PC-9 (cell line): ENCODE data around the gene TEN1. TPM values are rescaled to one million over a fixed set of nuclear protein-coding genes. Genes with fewer than 3 reads are reported as not detected.
"Not testable (repeated sequence)": the region's sequence is repeated elsewhere in the genome, so short reads cannot be mapped to it uniquely, and the experiment has no call there.

ENCODE experiments used
- BruUV-seq: library from RNA; stranded (reverse); fragments of 400-500 nt; replicated peaks from 2 replicates; lab custom pipeline; 2021; lab: Mats Ljungman, UMichigan
- CTCF ChIA-PET: fragments of 300-600 bp; sonication (Branson Sonifier 250); formaldehyde crosslinking; loops from one replicate; lab custom pipeline; 2022; ENCODE audit warnings: antibody characterized with exemption; lab: Charles Lee
- POLR2A ChIA-PET: fragments of 300-600 bp; sonication (Branson Sonifier 250); formaldehyde crosslinking; loops from one replicate; lab custom pipeline; 2022; ENCODE audit warnings: antibody characterized with exemption; ENCODE audit not compliant: unreplicated experiment; lab: Charles Lee
- DNase-seq, 2 experiments: peaks; one replicate each; pipeline versions ENCODE4 v3.0.0 to v3.0.0-alpha.2; 2015 to 2022; ENCODE audit warnings: mixed read lengths in 1 of 2
- H2AFZ ChIP-seq: fragments of 200-600 bp; sonication (generic); 2 replicates; pipeline ENCODE4 v1.8.1; 2017; ENCODE audit warnings: antibody characterized with exemption
- H3F3A ChIP-seq: fragments of 200-600 bp; sonication (generic); 2 replicates; pipeline ENCODE4 v1.8.1; 2017; ENCODE audit warnings: antibody characterized with exemption, mild to moderate bottlenecking, low read depth; ENCODE audit not compliant: insufficient read depth
- H3K27ac ChIP-seq: fragments of 200-600 bp; sonication (generic); 2 replicates; pipeline ENCODE4 v1.6.1; 2016; ENCODE audit warnings: mixed run types
- H3K27me3 ChIP-seq: fragments of 200-600 bp; sonication (generic); 2 replicates; pipeline ENCODE4 v1.6.1; 2016; ENCODE audit warnings: low read depth, mixed run types; ENCODE audit not compliant: insufficient read depth
- H3K36me3 ChIP-seq: fragments of 200-600 bp; sonication (generic); 2 replicates; pipeline ENCODE4 v1.6.1; 2016; ENCODE audit warnings: low read depth, mixed run types
- H3K4me1 ChIP-seq: fragments of 200-600 bp; sonication (generic); replicated peaks from 2 replicates; pipeline ENCODE4 v1.6.1; 2016; ENCODE audit warnings: mixed run types; ENCODE audit not compliant: insufficient read depth
- H3K4me2 ChIP-seq: fragments of 200-600 bp; sonication (generic); 2 replicates; pipeline ENCODE4 v1.6.1; 2017; ENCODE audit warnings: mixed run types
- H3K4me3 ChIP-seq: fragments of 200-600 bp; sonication (generic); 2 replicates; pipeline ENCODE4 v1.6.1; 2016; ENCODE audit warnings: mixed run types
- H3K79me2 ChIP-seq: fragments of 200-600 bp; sonication (generic); 2 replicates; pipeline ENCODE4 v1.6.1; 2017; ENCODE audit warnings: low read depth, mixed run types
- H3K9me2 ChIP-seq: fragments of 200-600 bp; sonication (generic); 2 replicates; pipeline ENCODE4 v1.8.1; 2017; ENCODE audit warnings: mild to moderate bottlenecking; ENCODE audit not compliant: insufficient read depth
- H3K9me3 ChIP-seq: fragments of 200-600 bp; sonication (generic); 2 replicates; pipeline ENCODE4 v1.8.1; 2016; ENCODE audit warnings: low read depth; ENCODE audit not compliant: insufficient read depth
- H4K20me1 ChIP-seq: fragments of 200-600 bp; sonication (generic); 2 replicates; pipeline ENCODE4 v1.8.1; 2017; ENCODE audit not compliant: insufficient read depth
- EZH2 ChIP-seq: fragments of 200-600 bp; sonication (generic); IDR thresholded peaks from 2 replicates; pipeline ENCODE4 v1.8.0; 2017; ENCODE audit warnings: antibody characterized with exemption, low read depth
- intact Hi-C: fragments of 100-400 bp; cut with micrococcal nuclease; formaldehyde crosslinking; loops from one replicate; pipeline ENCODE4 v1.10.0; 2022; ENCODE audit not compliant: unreplicated experiment
- total RNA-seq: library from RNA; stranded (reverse); gene quantifications from 2 replicates; pipeline ENCODE4 v1.2.3, GENCODE V29; 2021
- TF ChIP-seq, protein P1 (sequence below): fragments of 200-600 bp; sonication (generic); conservative IDR thresholded peaks from 2 replicates; pipeline ENCODE4 v1.6.1; 2017; ENCODE audit warnings: mixed run types, antibody characterized with exemption, mild to moderate bottlenecking, moderate library complexity

TEN1 gene
- total RNA-seq, 1 experiment from 2014 or later, result 22.7 TPM

DNA sequence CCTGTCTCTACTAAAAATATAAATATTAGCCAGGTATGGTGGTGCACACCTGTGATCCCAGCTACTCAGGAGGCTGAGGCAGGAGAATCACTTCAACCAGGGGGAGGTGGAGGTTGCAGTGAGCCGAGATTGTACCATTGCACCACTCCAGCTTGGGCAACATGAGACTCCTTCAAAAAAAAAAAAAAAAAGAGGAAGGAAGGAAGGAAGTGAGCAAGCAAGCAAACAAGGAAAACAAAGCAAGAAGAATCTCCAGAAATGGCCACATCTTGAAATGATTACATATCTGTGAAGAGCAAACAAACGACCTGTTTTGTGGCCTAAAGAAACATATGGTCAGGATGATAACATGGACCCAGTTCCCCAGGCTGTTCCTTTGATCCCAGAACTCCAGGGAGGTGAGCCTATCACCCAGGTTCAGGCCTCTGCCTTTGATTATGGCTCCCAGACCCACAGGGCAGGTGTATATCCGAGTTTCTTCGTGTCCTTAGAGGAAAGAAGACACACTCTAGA, 9.0 kb upstream of the TEN1 start:
- no peak overlapping the region for H2AFZ ChIP-seq
- H3K9me2 ChIP-seq, result no peaks in the 10 kb centered on the region
- intact Hi-C loops, result no loop called here
- 0 out of 2 replicates have a peak, but pooled peaks cover 4% of the 10 kb centered on the region for H3K36me3 ChIP-seq
- peaks cover 10% of the 10 kb centered on the region for H3K4me1 ChIP-seq
- ChIA-PET POLR2A (interaction anchor here (0.7 kb wide), 1 partner anchor 29 kb away, joined by 6 read pairs; no protein-coding TSS in a partner anchor), CTCF (interaction anchor here (0.7 kb wide), 1 partner anchor 11 kb away, joined by 3 read pairs; no protein-coding TSS in a partner anchor)
- H3K4me3 ChIP-seq, result no peak overlapping the region
- H3K27ac ChIP-seq, result peak overlapping the region; percentile 56
- peak in 1 of 2 experiments; percentile 51 for DNase-seq
- no TSS peak for BruUV-seq
- H3K4me2 ChIP-seq, result peak overlapping the region; percentile 26; the same call in 1 of the 2 replicates
- TF ChIP-seq EZH2, result no peak
- TF ChIP-seq, protein P1, sequence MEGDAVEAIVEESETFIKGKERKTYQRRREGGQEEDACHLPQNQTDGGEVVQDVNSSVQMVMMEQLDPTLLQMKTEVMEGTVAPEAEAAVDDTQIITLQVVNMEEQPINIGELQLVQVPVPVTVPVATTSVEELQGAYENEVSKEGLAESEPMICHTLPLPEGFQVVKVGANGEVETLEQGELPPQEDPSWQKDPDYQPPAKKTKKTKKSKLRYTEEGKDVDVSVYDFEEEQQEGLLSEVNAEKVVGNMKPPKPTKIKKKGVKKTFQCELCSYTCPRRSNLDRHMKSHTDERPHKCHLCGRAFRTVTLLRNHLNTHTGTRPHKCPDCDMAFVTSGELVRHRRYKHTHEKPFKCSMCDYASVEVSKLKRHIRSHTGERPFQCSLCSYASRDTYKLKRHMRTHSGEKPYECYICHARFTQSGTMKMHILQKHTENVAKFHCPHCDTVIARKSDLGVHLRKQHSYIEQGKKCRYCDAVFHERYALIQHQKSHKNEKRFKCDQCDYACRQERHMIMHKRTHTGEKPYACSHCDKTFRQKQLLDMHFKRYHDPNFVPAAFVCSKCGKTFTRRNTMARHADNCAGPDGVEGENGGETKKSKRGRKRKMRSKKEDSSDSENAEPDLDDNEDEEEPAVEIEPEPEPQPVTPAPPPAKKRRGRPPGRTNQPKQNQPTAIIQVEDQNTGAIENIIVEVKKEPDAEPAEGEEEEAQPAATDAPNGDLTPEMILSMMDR, result no peak
- H3K9me3 ChIP-seq, result no peaks in the 10 kb centered on the region
- H3K27me3 ChIP-seq, result no peaks in the 10 kb centered on the region
- H3K79me2 ChIP-seq, result peaks cover 13% of the 10 kb centered on the region
- H3F3A ChIP-seq, result peaks cover 19% of the 10 kb centered on the region
- no peaks in the 10 kb centered on the region for H4K20me1 ChIP-seq

DNA sequence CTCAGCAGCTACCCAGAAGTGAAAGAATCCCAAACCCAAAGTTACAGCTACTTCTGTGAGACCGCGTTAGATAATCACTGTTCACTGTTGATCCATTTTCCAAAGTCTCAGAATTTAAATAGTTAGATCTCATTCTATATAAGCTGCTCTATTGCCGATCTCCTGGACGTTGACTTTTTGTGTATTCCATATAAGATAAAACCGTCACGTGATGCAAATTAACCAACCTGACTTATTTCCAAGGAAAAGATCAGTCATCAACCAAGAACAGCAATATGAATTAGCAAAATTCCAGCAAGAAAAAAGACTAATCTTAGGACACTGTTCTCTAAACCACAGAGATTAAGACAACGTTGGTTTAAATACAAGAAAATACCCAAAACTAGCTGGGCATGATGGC, 8.4 kb upstream of the TEN1 start:
- peaks cover 12% of the 10 kb centered on the region for H3K4me1 ChIP-seq
- TF ChIP-seq EZH2, result no peak
- TF ChIP-seq, protein P1, result no peak
- 0 out of 2 replicates have a peak, but pooled peaks cover 6% of the 10 kb centered on the region for H3K36me3 ChIP-seq
- no peak overlapping the region for H2AFZ ChIP-seq
- H3K27me3 ChIP-seq, result no peaks in the 10 kb centered on the region
- intact Hi-C loops, result no loop called here
- POLR2A ChIA-PET, result interaction anchor here (0.7 kb wide), 1 partner anchor 29 kb away, joined by 6 read pairs; no protein-coding TSS in a partner anchor
- peaks cover 19% of the 10 kb centered on the region for H3F3A ChIP-seq
- H4K20me1 ChIP-seq, result no peaks in the 10 kb centered on the region
- no peak for DNase-seq
- H3K9me3 ChIP-seq, result no peaks in the 10 kb centered on the region
- no TSS peak for BruUV-seq
- H3K9me2 ChIP-seq, result no peaks in the 10 kb centered on the region
- H3K27ac ChIP-seq, result peak overlapping the region; percentile 56
- H3K4me2 ChIP-seq, result peak overlapping the region; percentile 26; the same call in 1 of the 2 replicates
- H3K79me2 ChIP-seq, result peaks cover 19% of the 10 kb centered on the region
- CTCF ChIA-PET, result no interaction called here
- H3K4me3 ChIP-seq, result no peak overlapping the region

DNA sequence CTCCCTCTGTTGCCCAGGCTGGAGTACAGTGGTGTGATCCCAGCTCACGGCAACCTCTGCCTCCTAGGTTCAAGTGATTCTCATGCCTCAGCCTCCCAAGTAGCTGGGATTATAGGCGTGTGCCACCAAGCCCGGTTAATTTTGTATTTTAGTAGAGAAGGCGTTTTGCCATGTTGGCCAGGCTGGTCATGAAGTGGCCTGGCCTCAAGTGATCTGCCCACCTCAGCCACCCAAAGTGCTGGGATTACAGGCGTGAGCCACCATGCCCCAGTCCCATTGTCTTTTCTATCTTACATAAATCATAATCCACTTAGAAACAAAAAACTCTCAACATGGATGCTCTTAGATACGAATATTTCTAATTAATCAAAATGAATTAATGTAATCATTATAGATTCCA, 3.9 kb upstream of the TEN1 start:
- H3F3A ChIP-seq, result peaks cover 22% of the 10 kb centered on the region
- POLR2A ChIA-PET, H3K36me3 ChIP-seq, H4K20me1 ChIP-seq, DNase-seq, H3K4me2 ChIP-seq, BruUV-seq, H2AFZ ChIP-seq, H3K9me2 ChIP-seq, H3K27ac ChIP-seq, H3K9me3 ChIP-seq, intact Hi-C loops, CTCF ChIA-PET, H3K27me3 ChIP-seq, H3K4me3 ChIP-seq: not testable (repeated sequence)
- H3K79me2 ChIP-seq, result peaks cover 53% of the 10 kb centered on the region
- peaks cover 28% of the 10 kb centered on the region for H3K4me1 ChIP-seq
